HG03175 (cell line): ENCODE data around the gene C2orf74.

Source experiments
- ATAC-seq: cut with Tn5 transposase; IDR thresholded peaks from one replicate; pipeline ENCODE4 v1.9.1; 2021; ENCODE audit warnings: mild to moderate bottlenecking, moderate library complexity; ENCODE audit not compliant: unreplicated experiment

C2orf74 gene

DNA sequence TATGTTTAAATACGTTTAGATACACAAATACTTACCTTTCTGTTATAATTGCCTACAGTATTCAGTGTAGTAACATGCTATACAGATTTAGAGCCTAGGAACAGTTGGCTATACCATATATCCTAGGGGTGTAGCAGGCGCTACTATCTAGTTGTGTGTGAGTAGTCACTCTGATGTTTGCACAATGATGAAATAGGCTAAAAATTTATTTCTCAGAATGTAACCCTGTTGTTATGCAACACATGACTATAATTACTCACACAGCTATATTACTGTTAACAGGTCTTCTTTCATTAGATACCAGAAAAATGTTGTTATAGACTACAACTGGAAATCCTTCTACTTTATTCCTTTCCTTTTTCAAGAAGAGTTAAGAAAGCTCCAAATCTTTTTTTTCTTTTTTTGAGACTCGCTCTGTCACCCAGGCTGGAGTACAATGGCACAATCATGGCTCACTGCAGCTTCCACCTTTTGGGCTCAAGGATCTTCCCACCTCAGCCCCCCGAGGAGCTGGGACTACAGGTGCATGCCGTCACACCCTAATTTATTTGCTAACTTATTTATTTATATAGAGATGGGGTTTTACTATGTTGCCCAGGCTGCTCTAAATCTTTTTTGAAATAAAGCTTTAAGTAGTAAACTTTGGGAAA lies 48.5 kb downstream of the C2orf74 start:
- no peak for ATAC-seq

DNA sequence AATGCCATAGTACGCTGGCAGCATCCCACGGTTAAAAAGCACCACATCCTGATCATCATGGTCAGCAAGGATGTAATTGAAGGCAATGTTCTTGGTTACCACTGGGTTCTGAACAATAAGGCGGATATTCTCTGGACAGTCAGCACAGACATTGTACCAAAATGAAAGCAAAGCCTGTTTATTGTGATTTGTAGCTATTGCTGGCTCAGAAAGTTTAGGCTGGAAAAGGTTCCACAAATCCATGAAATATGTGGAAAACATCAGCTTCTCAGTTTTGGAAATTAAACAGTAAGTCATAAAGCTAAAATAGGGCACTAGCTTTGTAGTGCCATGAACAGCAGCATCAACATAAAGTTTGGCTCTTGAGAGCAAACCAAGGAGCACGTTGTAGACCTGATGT lies 52.2 kb downstream of the C2orf74 start:
- no peak for ATAC-seq
